Stimulated activated CD4-positive, alpha-beta T cell treated with anti-CD3 and anti-CD28 coated beads, Interleukin-12 subunit alpha, Interleukin-12 subunit beta, amount 100 ng/mL, for 48 hours (primary cell): ENCODE measurements around the gene CDK2.
"Not testable (repeated sequence)": the region's sequence is repeated elsewhere in the genome, so short reads cannot be mapped to it uniquely, and the experiment has no call there.

Experiments
- DNase-seq, 3 donors: peaks; one replicate each; pipeline ENCODE4 v3.0.0-alpha.2; 2020; ENCODE audit warnings: low read depth in 2 of 3, low spot score in 1 of 3

The CDK2 gene

DNA sequence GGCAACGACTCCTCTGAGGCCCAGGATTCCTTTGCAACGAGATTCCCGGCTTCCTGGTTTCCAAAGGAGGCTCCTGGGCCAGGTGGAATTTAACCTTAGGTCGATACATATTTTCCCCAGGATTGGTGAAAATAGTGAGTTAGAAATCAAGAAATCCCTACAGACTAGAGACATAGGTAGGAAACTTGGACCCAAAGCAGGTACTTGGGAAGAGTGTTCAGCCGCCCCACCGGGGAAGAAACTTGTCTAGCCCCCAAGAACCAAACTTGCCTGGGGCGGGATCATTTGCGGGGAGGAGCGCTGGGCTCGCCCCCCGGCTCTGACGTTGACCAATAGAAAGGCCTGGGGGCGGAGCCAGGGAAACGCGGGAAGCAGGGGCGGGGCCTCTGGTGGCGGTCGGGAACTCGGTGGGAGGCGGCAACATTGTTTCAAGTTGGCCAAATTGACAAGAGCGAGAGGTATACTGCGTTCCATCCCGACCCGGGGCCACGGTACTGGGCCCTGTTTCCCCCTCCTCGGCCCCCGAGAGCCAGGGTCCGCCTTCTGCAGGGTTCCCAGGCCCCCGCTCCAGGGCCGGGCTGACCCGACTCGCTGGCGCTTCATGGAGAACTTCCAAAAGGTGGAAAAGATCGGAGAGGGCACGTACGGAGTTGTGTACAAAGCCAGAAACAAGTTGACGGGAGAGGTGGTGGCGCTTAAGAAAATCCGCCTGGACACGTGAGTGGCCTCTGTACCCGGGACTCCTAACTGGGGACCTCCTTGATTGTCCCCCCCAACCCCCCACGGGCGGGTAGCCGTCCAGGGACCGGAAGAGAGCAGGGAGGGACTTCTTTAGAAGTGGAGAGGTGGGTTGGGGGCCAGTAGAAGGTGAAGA, at the start of gene CDK2:
CDK2 (plus strand) TSS at position 423 of the 874 bp plus-strand sequence; CDS start at position 602, 179 bp downstream.
- DNase-seq, result peak; percentile 84 to 93 (median 89)

DNA sequence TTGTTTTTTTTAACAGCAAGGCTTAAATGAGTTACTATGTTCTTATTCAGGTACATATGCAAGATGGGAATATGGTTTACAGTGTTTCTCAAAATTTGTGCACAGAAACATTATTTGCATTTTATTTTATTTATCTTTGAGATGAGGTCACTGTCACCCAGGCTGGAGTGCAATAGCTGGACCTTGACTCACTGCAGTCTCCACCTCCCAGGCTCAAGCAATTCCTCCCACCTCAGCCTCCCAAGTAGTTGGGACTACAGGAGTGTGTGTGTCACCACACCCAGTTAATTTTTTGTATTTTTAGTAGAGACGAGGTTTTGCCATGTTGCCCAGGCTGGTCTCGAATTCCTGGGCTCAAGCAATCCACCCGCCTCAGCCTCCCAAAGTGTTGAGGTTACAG, 47.6 kb upstream of the CDK2 start:
- not testable (repeated sequence) for DNase-seq

DNA sequence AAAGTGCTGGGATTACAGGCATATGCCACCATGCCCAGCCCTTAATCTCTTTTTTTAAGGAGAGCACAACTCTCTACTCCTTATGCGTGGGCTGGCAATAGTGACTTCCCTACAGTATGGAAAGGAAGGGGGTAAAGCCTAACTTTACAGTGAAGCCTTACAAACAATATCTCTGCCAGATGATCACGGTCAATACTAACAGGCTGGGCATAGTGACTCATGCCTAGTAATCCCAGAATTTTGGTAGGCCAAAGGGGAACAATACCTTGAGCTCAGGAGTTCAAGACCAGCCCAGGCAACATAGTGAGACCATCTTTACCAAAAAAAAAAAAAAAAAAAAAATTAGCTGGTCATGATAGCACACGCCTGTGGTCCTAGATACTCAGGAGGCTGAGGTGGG, 44.5 kb upstream of the CDK2 start:
- DNase-seq, result no peak

GRCh38 chr12:55923648-55924047, 43.0 kb upstream of the CDK2 start:
- DNase-seq, result not testable (repeated sequence)

GRCh38 chr12:55925371-55925770, 41.3 kb upstream of the CDK2 start:
- DNase-seq, result no peak

DNA sequence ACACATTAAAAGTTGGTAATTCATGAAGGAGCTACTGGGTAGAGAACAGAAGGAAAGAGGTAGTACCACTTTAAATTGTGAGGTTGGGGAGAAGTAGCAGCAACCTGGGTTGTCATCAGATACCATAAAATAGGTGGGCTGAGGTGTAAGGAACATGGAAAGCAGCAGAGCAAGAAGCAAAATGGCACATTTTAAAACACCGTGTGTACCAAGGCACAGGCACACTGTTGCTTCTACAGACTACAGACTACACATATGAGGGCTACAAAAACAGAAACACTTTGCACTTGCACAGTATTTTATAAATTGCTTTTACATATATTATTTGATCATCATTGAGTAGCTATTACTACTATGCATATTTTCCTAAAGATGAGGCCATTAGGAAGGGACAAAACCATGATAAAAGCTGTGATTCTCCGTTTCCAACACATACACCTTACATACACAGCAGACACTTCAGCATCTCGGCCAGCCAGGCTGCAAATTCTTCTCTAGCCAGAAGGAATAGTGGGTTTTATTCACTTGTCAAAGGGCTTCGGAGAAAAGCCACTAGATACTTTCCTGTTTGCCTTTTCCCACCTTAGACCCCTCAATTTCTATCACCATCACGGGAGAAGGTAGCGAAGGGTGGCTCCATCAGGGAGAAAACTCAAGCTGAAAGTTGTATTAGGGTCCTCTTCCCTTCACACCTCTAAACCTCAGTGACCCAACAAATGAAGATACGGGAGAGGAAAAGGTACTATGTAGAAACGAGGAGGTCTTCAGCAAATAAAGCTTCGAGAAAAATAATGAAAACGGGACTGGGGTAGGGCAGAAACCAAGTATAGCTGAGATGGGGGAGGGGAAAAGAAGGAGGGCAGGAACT, 40.5 kb upstream of the CDK2 start:
- DNase-seq, result no peak

- DNase-seq, result peak; percentile 90 to 91 (median 90)
These were observed 39.7 kb upstream of the CDK2 start for GRCh38 chr12:55926738-55927587.

- peak in 2 of 3 donors; percentile 65 to 72 for DNase-seq
These were observed 38.8 kb upstream of the CDK2 start, which contains the start of gene PYM1 for GRCh38 chr12:55927588-55928502. Gene PYM1 (minus strand): TSS chr12:55927894. CDS start chr12:55927761, 133 bp downstream.

- peak; percentile 65 to 83 (median 67) for DNase-seq
These were observed 37.3 kb upstream of the CDK2 start for GRCh38 chr12:55929306-55929791.

DNA sequence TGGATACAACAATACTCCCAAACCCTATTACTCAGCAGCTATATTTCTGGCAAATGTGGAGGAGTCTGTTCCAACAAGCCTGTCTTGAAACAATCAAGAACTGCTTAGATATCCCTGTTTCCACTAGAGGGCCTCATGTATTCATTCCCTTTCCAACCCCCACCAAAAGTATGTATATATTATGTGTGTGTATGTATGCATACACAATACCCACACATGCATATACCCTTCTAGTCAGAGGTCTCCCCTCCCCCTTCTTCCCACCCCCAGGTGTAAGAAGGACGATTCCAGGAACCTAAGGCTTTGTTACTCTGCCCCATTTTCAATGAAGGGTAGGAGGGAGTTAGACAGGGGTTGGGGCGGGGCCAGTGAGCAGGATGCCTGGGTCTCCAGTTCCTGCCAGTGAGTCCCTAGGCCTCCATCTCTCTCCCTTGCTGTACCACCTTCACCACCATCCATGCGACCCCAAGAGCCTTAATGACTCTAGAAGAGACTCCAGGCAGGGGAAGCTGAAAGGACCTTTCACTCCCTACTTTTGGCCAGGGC, 35.8 kb upstream of the CDK2 start, which contains the start of gene DGKA:
DGKA (plus strand) TSS at position 392 of the 546 bp plus-strand sequence. CDS start 5,342 bp downstream, outside the sequence.
- DNase-seq, result peak; percentile 78 to 80 (median 79)

- DNase-seq, result no peak
These were observed 35.3 kb upstream of the CDK2 start for GRCh38 chr12:55931317-55931779.

DNA sequence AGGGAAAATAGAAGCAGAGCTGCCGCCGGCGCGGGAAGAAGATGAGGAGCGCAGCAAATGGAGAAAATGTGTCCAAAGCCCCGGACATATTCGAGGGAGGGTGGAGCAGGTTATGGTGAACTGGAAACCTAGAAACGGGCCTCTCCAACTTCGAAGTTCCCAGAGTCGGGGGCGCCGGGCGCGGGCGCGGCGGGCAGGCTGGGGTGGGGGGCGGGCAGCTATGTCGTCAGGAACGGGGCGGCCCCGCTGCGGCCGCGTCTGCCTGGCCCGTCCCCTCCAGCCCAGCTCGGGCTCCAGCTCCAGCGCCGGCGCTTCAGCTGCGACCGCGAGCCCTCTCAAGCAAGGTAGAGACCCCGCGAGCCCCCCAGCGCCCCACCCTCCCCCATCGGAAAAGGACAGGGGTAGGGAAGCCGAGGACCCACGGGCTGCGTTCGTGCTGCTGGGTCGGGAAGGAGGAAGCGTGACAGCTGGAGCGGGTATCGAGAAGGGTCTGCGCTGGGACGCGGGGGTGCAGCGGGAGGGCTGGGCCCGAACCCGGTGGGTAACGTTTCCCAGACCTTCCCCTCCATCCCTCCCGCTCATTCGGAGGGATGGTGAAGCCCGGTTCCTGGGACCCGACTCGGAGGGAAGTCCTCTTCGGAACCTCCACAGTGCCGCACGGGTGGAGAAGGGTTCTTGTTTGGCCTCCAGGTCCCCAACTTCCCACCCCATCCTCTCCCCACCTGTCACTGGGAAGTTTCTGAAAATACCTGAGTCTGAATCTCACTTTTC, 34.7 kb upstream of the CDK2 start:
- no peak for DNase-seq

DNA sequence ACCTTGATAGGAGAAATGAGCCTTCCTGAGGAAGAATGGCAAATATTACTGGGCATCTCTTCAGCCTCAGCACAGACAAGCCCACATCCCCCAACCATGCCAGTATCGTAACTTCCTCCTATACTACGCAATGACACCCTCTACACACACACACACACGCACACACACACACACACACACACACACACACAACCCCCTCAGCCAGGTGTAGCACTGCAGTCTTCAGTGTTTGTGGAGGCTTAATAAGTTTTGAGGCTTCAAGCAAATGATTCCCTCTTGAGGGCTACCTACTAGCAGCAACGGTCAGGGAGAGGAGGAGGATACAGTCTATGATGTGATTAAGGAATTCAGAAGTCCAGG, 34.1 kb upstream of the CDK2 start:
- DNase-seq, result no peak

- DNase-seq, result no peak
These were observed 33.3 kb upstream of the CDK2 start for GRCh38 chr12:55933169-55933798.

- no peak for DNase-seq
These were observed 32.6 kb upstream of the CDK2 start for GRCh38 chr12:55933799-55934742.

GRCh38 chr12:55934773-55935172, 31.9 kb upstream of the CDK2 start:
- DNase-seq, result no peak

GRCh38 chr12:55935738-55936151, 30.9 kb upstream of the CDK2 start:
- DNase-seq, result no peak
